Psoas muscle (tissue), 8 donors: ENCODE results near the gene CNTNAP2. TPM values are rescaled to one million over a fixed set of nuclear protein-coding genes. Genes with fewer than 3 reads are reported as not detected.
"Not testable (repeated sequence)": the region's sequence is repeated elsewhere in the genome, so short reads cannot be mapped to it uniquely, and the experiment has no call there.

Experiments
- ATAC-seq, 4 donors: fragments of 200-7000 bp; cut with Tn5 transposase; one replicate each; pipeline ENCODE4 v1.9.1; 2020; ENCODE audit warnings: moderate library complexity in 3 of 4, mild to moderate bottlenecking in 2 of 4
- DNase-seq, 2 donors: peaks; one replicate each; pipeline ENCODE4 v3.0.0-alpha.2; 2020
- H3K27ac ChIP-seq: fragments of 200-600 bp; one replicate; pipeline ENCODE4 v1.8.0; 2022
- H3K27me3 ChIP-seq, 3 donors: fragments of 200-600 bp in 1 of 3; one replicate each; pipeline versions ENCODE4 v1.6.1 to v1.8.0; 2013 to 2022; ENCODE audit warnings: low read length in 2 of 3, mild to moderate bottlenecking in 2 of 3, moderate library complexity in 1 of 3; ENCODE audit not compliant: insufficient read depth in 3 of 3
- H3K36me3 ChIP-seq, 2 donors: fragments of 200-600 bp in 1 of 2; one replicate each; pipeline versions ENCODE4 v1.6.1 to v1.8.0; 2013 to 2022; ENCODE audit warnings: low read depth in 1 of 2, mild to moderate bottlenecking in 1 of 2, moderate library complexity in 1 of 2; ENCODE audit not compliant: insufficient read depth in 1 of 2
- H3K4me1 ChIP-seq: fragments of 200-600 bp; one replicate; pipeline ENCODE4 v1.8.0; 2022
- H3K4me3 ChIP-seq: fragments of 200-600 bp; one replicate; pipeline ENCODE4 v1.8.0; 2022; ENCODE audit warnings: mild to moderate bottlenecking
- H3K9me3 ChIP-seq: fragments of 200-600 bp; one replicate; pipeline ENCODE4 v1.8.0; 2022
- WGBS, 3 donors: extraction: QIAGEN DNeasy Blood & Tissue Kit; methylation state at CpG; one replicate each; pipeline versions ENCODE4 v1.1.6 to v1.1.7; 2013; 5-methylcytosine and 5-hydroxymethylcytosine counted together
- intact Hi-C, 2 donors: fragments of 100-400 bp; cut with DNase I; formaldehyde crosslinking; loops; one replicate each; pipeline versions ENCODE4 v1.11.0 to v1.14.2; 2022
- polyA plus RNA-seq, 3 donors: library from polyadenylated mRNA; stranded (reverse); fragments of 200-250 nt; gene quantifications; one replicate each; pipeline ENCODE4 v1.2.3, GENCODE V29; 2013
- total RNA-seq, 4 donors: library from RNA; stranded (reverse); fragmentation: NEBNext Ultra II Directional in 2 of 4; extraction: Animal tissue kit (Norgen Biotek cat#: 25700) in 2 of 4; gene quantifications; one replicate each; pipeline versions ENCODE4 v1.2.1 to v1.2.4, GENCODE V29; 2021 to 2023
- TF ChIP-seq, protein P1 (sequence below): fragments of 200-600 bp; IDR thresholded peaks from one replicate; pipeline ENCODE4 v1.8.0; 2022; ENCODE audit warnings: antibody characterized with exemption
- donor health status: healthy with polysubstance abuse.
- donor health status: DM: no; HTN: no; CAD: no; lungs with moderate emphysema.
- donor health status: Bipolar disorder and iron deficiency.
- donor health status: healthy.
- donor health status: DM: yes; HTN: yes; CAD: no.
- donor health status: DM: no; HTN: no; CAD: no.
- donor health status: DM: no; HTN: no; CAD: no.
- donor health status: DM: yes; HTN: yes; CAD: no.

The CNTNAP2 gene
- total and polyA plus RNA-seq, 7 donors, result 0.01 to 0.13 TPM; not detected in 5

GRCh38 chr7:148447221-148447849, 2330.7 kb downstream of the CNTNAP2 start:
- DNase-seq (no peak), ATAC-seq (no peak)
- intact Hi-C loops, result no loop called here
- no peaks in the 10 kb centered on the region for H3K36me3 ChIP-seq
- H3K27me3 ChIP-seq, result no peaks in the 10 kb centered on the region
- WGBS, 3 donors, result 65 to 71% (median 66%) methylated on average over 4 of the region's 4 CpGs
- no peaks in the 10 kb centered on the region for H3K4me1 ChIP-seq
- TF ChIP-seq, protein P1, sequence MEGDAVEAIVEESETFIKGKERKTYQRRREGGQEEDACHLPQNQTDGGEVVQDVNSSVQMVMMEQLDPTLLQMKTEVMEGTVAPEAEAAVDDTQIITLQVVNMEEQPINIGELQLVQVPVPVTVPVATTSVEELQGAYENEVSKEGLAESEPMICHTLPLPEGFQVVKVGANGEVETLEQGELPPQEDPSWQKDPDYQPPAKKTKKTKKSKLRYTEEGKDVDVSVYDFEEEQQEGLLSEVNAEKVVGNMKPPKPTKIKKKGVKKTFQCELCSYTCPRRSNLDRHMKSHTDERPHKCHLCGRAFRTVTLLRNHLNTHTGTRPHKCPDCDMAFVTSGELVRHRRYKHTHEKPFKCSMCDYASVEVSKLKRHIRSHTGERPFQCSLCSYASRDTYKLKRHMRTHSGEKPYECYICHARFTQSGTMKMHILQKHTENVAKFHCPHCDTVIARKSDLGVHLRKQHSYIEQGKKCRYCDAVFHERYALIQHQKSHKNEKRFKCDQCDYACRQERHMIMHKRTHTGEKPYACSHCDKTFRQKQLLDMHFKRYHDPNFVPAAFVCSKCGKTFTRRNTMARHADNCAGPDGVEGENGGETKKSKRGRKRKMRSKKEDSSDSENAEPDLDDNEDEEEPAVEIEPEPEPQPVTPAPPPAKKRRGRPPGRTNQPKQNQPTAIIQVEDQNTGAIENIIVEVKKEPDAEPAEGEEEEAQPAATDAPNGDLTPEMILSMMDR, result no peak
- H3K9me3 ChIP-seq, result peaks cover 6% of the 10 kb centered on the region
- H3K4me3 ChIP-seq, result no peak overlapping the region
- no peak overlapping the region for H3K27ac ChIP-seq

- ATAC-seq, H3K27ac ChIP-seq, H3K9me3 ChIP-seq, H3K4me3 ChIP-seq, DNase-seq, H3K27me3 ChIP-seq, H3K36me3 ChIP-seq, intact Hi-C loops, H3K4me1 ChIP-seq: not testable (repeated sequence)
- 69 to 80% (median 74%) methylated on average over 8 of the region's 8 CpGs for WGBS, 3 donors
Measured at GRCh38 chr7:148451526-148451925, 2334.9 kb downstream of the CNTNAP2 start.

DNA sequence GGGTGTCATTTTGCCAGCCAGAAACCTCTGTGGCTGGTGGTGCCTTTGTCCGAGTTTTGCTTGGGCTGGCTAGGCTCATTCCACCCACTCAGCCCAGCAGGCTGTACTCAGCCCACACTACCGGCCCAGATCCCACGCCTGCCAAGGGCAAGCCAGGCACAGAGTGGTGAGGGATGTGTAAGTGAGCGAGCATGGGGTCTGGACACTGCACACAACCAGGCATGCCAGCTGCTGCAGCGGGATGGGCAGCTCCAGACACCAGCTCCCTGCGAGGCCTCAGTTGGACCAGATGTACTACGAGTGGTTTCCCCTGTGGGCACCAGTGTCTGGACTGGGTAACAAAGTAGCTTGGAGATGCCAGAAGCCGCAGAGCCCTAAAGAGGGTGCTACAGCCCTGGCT, 2339.8 kb downstream of the CNTNAP2 start:
- no peaks in the 10 kb centered on the region for H3K36me3 ChIP-seq
- no peak overlapping the region for H3K27ac ChIP-seq
- ATAC-seq (no peak), DNase-seq (no peak)
- 76 to 80% (median 77%) methylated on average over 8 of the region's 8 CpGs for WGBS, 3 donors
- intact Hi-C loops, result no loop called here
- H3K9me3 ChIP-seq, result no peaks in the 10 kb centered on the region
- no peaks in the 10 kb centered on the region for H3K4me1 ChIP-seq
- no peaks in the 10 kb centered on the region for H3K27me3 ChIP-seq
- TF ChIP-seq, protein P1, result no peak
- no peak overlapping the region for H3K4me3 ChIP-seq

DNA sequence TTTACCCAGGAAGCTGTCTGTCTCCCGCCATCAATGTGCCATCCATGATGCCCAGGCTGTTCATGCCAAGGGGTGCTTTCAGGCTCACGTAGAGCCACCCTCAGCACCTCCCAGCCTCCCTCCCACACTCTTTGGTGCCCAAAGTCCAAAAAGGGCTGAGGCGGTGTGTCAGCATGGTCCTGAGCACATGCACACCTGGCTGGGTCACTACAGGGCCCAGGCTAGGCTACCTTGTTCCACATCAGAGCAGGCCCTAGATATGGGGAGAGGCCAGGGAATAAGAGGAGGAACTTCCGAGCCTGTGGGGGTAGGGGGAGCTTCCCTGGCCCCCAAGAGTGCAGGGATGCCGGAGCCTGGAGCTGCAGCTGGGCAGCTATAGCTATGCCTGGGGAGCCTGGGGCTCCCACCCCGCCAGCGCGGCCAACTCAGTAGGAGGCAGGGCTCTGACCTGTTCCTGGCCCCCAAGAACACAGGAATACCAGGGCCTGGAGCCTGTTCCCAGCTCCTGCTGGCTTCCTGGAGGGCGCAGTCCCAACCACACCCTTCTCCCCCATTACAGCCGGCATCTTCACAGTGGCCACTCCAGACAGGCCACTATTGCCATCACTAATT, 2340.8 kb downstream of the CNTNAP2 start:
- no peaks in the 10 kb centered on the region for H3K9me3 ChIP-seq
- intact Hi-C loops, result no loop called here
- WGBS, 3 donors, result 85 to 87% (median 86%) methylated on average over 10 of the region's 10 CpGs
- H3K36me3 ChIP-seq, result no peaks in the 10 kb centered on the region
- TF ChIP-seq, protein P1, result no peak
- no peaks in the 10 kb centered on the region for H3K4me1 ChIP-seq
- ATAC-seq (no peak), DNase-seq (no peak)
- H3K27me3 ChIP-seq, result no peaks in the 10 kb centered on the region
- no peak overlapping the region for H3K27ac ChIP-seq
- no peak overlapping the region for H3K4me3 ChIP-seq

DNA sequence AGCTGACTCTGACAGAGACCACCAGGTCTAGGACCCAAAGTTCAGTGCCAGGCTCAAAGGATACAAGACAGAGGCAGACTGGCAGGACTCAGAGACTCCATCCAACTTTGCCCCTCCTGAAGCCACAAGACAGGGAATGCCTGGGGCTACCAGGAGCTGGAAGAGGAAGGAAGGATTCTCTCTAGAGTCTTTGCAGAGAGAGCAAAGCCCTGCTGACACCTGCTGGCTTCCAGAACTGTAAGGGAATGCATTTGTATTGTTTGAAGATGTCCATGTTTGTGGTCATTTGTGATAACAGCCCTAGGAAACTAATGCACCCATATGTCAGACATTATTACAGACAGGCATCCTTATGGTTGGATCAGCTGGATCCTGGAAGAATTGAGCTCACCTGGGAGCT, 2341.7 kb downstream of the CNTNAP2 start:
- Histone ChIP-seq H3K27ac (no peak overlapping the region), H3K4me3 (no peak overlapping the region), H3K9me3 (no peaks in the 10 kb centered on the region), H3K4me1 (no peaks in the 10 kb centered on the region), H3K27me3 (no peaks in the 10 kb centered on the region), H3K36me3 (no peaks in the 10 kb centered on the region)
- intact Hi-C loops, result no loop called here
- TF ChIP-seq, protein P1, result no peak
- no peak for DNase-seq
- no peak for ATAC-seq
